ENCODE results near the gene TBXT.

GRCh38 chr6:166197361-166197760, 29.7 kb upstream of the TBXT start:
- TF ChIP-seq CTCF (IDR thresholded peaks at IDR 0.05): no peak
- no peak for TF ChIP-seq POLR2AphosphoS5 (IDR thresholded peaks at IDR 0.05)

Data from stomach (tissue), 4 donors.